Measurements from ENCODE around the gene DLGAP1. TPM values are rescaled to one million over a fixed set of nuclear protein-coding genes. Genes with fewer than 3 reads are reported as not detected.

The DLGAP1 gene
- total RNA-seq, 1 donor from 2014 or later = 7.7 TPM

- H3K36me3 Mint-ChIP-seq (ENCODE audit: low read depth) = no peaks in the 10 kb centered on the region
- H3K27ac Mint-ChIP-seq (ENCODE audit: unreplicated experiment) = no peak overlapping the region
These were observed 482.7 kb downstream of the DLGAP1 start for GRCh38 chr18:3972291-3972930.

DNA sequence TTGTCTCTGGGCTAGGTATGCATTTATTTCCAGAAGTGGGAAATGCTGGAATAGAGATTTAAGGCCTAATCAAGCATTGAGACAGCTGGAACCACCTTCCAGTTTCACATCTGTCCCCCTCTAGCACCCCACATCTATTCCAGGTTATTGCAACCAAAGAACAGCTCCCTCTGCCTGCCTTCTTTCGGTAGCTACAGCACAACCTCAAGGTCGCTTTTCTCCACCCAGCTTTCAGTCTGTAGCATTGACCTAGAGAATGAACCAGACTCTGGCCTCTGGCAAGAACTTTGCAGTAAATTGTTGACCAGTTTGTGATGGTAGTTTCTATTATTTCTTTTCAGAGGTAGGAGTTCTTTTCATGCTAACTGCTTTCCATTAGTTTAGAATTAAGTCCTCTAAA lies 484.2 kb downstream of the DLGAP1 start:
- no peaks in the 10 kb centered on the region for H3K9me3 Mint-ChIP-seq (ENCODE audit: low read depth)
- no peak overlapping the region for H3K4me3 Mint-ChIP-seq (ENCODE audit: unreplicated experiment)
- DNase-seq (ENCODE audit: low spot score) = no peak
- no peak for TF ChIP-seq CTCF (IDR thresholded peaks at IDR 0.05)
- no peaks in the 10 kb centered on the region for H3K27me3 Mint-ChIP-seq (ENCODE audit: low read depth)
- H3K27ac Mint-ChIP-seq (ENCODE audit: unreplicated experiment) = no peak overlapping the region
- H3K36me3 Mint-ChIP-seq (ENCODE audit: low read depth) = no peaks in the 10 kb centered on the region
- peaks cover 23% of the 10 kb centered on the region for H3K4me1 Mint-ChIP-seq (ENCODE audit: low read depth)

More at GRCh38 chr18:3972291-3972930, 482.7 kb downstream of the DLGAP1 start:
- no peaks in the 10 kb centered on the region for H3K9me3 Mint-ChIP-seq (ENCODE audit: low read depth)
- H3K27me3 Mint-ChIP-seq (ENCODE audit: low read depth) = no peaks in the 10 kb centered on the region
- H3K4me1 Mint-ChIP-seq (ENCODE audit: low read depth) = peaks cover 8% of the 10 kb centered on the region
- DNase-seq (ENCODE audit: low spot score) = no peak
- TF ChIP-seq CTCF (IDR thresholded peaks at IDR 0.05) = no peak
- H3K4me3 Mint-ChIP-seq (ENCODE audit: unreplicated experiment) = no peak overlapping the region

DNA sequence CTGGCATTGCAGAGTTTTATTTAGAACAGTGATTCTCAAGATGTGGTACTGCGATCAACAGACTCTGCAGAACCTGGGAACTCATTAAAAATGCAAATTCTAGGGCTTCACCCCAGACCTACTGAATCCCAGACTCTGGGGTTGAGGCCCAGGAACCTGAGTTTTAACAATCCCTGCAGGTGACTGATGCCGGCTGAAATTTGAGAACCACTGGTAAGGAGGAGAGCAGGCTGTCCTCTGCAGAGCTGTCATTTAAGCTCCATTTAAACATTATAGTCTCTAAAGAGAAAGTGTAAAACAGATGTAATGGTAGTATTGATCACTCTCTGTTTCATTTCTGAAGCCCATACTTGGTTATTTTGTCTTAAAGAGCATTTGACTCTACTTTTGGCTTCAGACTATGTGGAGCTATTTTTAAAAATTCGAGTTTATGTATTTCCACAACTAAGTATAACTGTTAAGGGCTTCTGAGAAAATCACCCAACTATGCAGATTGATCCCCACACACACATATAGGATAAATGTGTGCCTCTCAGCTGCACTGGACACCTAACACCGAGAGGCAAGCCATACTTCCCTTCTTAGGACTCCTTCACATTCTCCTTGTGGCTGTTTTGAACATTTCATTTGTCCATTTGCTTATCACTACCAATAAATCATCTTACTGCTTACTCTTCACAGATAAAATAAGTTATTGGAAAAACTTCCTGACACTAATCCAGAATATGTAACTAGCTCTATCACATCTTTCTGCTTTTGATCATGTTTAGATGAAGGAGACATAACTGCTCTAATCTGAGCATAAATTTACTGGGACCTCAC lies 487.5 kb downstream of the DLGAP1 start:
- peaks cover 23% of the 10 kb centered on the region for H3K4me1 Mint-ChIP-seq (ENCODE audit: low read depth)
- no peak overlapping the region for H3K4me3 Mint-ChIP-seq (ENCODE audit: unreplicated experiment)
- no peaks in the 10 kb centered on the region for H3K27me3 Mint-ChIP-seq (ENCODE audit: low read depth)
- TF ChIP-seq CTCF (IDR thresholded peaks at IDR 0.05) = no peak
- no peak for DNase-seq (ENCODE audit: low spot score)
- no peaks in the 10 kb centered on the region for H3K9me3 Mint-ChIP-seq (ENCODE audit: low read depth)
- peak overlapping the region; percentile 74 for H3K27ac Mint-ChIP-seq (ENCODE audit: unreplicated experiment)
- peaks cover 1% of the 10 kb centered on the region for H3K36me3 Mint-ChIP-seq (ENCODE audit: low read depth)

DNA sequence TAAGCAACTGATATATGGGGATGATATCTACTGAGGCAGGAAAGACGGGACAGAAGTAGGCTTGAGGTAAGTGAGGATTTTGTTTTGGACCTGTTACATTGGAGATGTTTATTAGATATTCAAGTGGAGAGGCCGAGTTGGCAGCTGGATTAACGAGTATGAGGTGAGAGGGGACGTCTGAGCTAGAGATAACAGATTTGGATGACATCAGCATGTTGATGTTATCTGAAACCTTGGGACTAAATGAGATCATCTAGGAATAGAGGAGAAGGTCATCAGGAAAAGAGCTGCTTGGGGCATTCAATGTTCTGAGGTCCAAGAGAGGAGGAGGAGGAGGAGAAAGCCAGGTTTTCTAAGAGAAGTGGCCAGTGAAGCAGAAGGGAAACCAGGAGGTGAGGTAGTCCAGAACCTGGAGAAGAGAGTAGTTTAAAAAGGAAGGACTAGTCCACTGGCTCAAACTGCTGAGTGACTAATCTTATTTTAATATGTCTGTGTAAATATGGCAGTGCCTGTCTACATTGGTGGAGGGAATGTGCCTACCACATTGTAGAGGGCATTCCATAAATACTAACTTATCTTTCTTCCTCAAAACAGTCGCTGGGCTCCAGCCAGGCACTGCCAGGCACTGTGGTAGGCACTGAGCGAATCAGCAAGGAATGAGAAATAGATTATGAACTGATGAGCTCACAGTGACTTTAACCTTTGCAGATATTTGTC lies 488.3 kb downstream of the DLGAP1 start:
- Mint-ChIP-seq H3K9me3 (ENCODE audit: low read depth) (no peaks in the 10 kb centered on the region), H3K4me3 (ENCODE audit: unreplicated experiment) (no peak overlapping the region), H3K36me3 (ENCODE audit: low read depth) (peaks cover 1% of the 10 kb centered on the region), H3K4me1 (ENCODE audit: low read depth) (peaks cover 19% of the 10 kb centered on the region), H3K27ac (ENCODE audit: unreplicated experiment) (peak overlapping the region; percentile 74), H3K27me3 (ENCODE audit: low read depth) (no peaks in the 10 kb centered on the region)
- TF ChIP-seq CTCF (IDR thresholded peaks at IDR 0.05) = no peak
- no peak for DNase-seq (ENCODE audit: low spot score)

DNA sequence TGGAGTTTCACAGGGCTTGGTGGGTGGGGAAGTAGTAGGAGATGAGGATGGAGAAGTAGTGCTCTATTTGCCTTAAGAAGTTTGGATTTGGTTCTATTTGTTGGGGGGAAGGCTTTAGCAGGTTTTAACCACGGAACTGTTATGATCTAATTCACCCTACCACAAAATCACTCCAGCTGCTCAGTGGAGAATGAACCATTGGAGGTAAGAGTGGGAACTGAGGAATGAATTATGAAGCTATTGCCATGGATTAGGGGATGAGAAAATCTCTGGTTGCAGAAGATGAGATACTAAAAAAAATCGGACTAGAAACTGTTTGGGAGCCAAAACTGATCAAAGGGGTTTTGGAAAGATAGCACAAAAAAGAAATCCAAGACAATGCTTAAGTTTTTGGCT lies 488.9 kb downstream of the DLGAP1 start:
- TF ChIP-seq CTCF (IDR thresholded peaks at IDR 0.05) = no peak
- H3K9me3 Mint-ChIP-seq (ENCODE audit: low read depth) = no peaks in the 10 kb centered on the region
- H3K27me3 Mint-ChIP-seq (ENCODE audit: low read depth) = no peaks in the 10 kb centered on the region

More for the DNA sequence above, 488.9 kb downstream of the DLGAP1 start:
- Mint-ChIP-seq H3K4me3 (ENCODE audit: unreplicated experiment) (no peak overlapping the region), H3K36me3 (ENCODE audit: low read depth) (peaks cover 1% of the 10 kb centered on the region), H3K4me1 (ENCODE audit: low read depth) (peaks cover 19% of the 10 kb centered on the region), H3K27ac (ENCODE audit: unreplicated experiment) (no peak overlapping the region)
- DNase-seq (ENCODE audit: low spot score) = no peak
